ENCODE measurements around the gene SH2D4B. TPM values are rescaled to one million over a fixed set of nuclear protein-coding genes. Genes with fewer than 3 reads are reported as not detected.

SH2D4B gene
- total RNA-seq, 1 donor from 2014 or later = 0.43 TPM

DNA sequence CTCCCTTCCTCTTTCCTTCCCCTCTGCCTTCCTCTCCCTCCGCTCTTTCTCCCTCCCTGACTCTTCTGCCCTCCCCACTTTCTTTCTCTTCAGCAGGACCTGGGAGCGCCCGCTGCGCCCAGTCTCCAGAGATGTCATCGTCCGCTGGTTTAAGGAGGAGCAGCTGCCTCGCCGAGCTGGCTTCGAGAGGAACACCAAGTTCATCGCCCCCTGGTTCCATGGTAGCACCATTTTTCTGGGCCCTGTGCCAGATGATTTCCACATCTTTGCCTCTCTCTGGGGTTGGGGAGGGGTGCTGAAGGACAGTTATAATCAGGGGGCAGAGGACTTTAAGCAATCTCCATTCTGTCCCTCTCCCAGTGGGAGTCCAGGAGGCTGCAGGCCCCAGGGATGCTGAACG lies 71.6 kb downstream of the SH2D4B start:
- TF ChIP-seq CTCF (IDR thresholded peaks at IDR 0.05) = no peak
- no peaks in the 10 kb centered on the region for H3K27me3 ChIP-seq
- intact Hi-C loops (cut with DNase I) = no loop called here
- no peaks in the 10 kb centered on the region for H3K36me3 ChIP-seq
- no peak for ATAC-seq
- no peaks in the 10 kb centered on the region for H3K9me3 ChIP-seq
- H3K4me1 ChIP-seq = no peaks in the 10 kb centered on the region
- DNase-seq = no peak
- H3K4me3 ChIP-seq = no peak overlapping the region
- H3K27ac ChIP-seq = no peak overlapping the region

GRCh38 chr10:80611481-80612185 lies 73.9 kb downstream of the SH2D4B start:
- H3K36me3 ChIP-seq = no peaks in the 10 kb centered on the region

DNA sequence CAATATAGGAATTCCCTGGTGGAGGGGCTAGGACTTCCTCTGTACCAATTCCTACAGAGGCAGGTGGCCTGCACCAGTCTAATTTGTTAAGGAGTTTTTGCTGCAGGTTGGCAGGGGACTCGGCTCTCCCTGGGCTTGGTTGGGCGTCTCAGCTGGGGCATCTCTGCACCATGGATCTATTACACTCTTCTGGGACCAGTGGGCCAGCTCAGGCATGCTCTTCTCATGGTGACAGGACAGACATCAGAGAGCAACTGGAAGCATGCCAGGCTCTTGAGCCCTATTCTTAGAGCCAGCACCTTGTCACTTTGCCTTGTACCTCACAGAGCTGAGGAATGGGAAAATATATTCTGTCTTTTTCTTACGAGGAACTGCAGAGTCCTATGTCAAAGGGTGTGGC lies 74.6 kb downstream of the SH2D4B start:
- DNase-seq = no peak

More at GRCh38 chr10:80611481-80612185, 73.9 kb downstream of the SH2D4B start:
- Histone ChIP-seq H3K9me3 (no peaks in the 10 kb centered on the region), H3K27me3 (no peaks in the 10 kb centered on the region), H3K27ac (no peak overlapping the region), H3K4me1 (no peaks in the 10 kb centered on the region), H3K4me3 (no peak overlapping the region)
- intact Hi-C loops (cut with DNase I) = no loop called here
- TF ChIP-seq CTCF (IDR thresholded peaks at IDR 0.05) = no peak
- no peak for DNase-seq
- no peak for ATAC-seq

GRCh38 chr10:80613466-80614170 lies 75.9 kb downstream of the SH2D4B start:
- no peaks in the 10 kb centered on the region for H3K4me1 ChIP-seq
- no peak for TF ChIP-seq CTCF (IDR thresholded peaks at IDR 0.05)
- H3K36me3 ChIP-seq = no peaks in the 10 kb centered on the region
- H3K27ac ChIP-seq = no peak overlapping the region
- ATAC-seq (no peak), DNase-seq (no peak)
- no peaks in the 10 kb centered on the region for H3K27me3 ChIP-seq
- intact Hi-C loops (cut with DNase I) = no loop called here
- H3K4me3 ChIP-seq = no peak overlapping the region
- no peaks in the 10 kb centered on the region for H3K9me3 ChIP-seq

More for the DNA sequence above, 74.6 kb downstream of the SH2D4B start:
- H3K9me3 ChIP-seq = no peaks in the 10 kb centered on the region
- ATAC-seq = no peak
- no peak overlapping the region for H3K4me3 ChIP-seq
- intact Hi-C loops (cut with DNase I) = no loop called here
- H3K36me3 ChIP-seq = no peaks in the 10 kb centered on the region
- H3K27me3 ChIP-seq = no peaks in the 10 kb centered on the region
- no peaks in the 10 kb centered on the region for H3K4me1 ChIP-seq
- TF ChIP-seq CTCF (IDR thresholded peaks at IDR 0.05) = no peak
- H3K27ac ChIP-seq = no peak overlapping the region

GRCh38 chr10:80614576-80615416 lies 77.1 kb downstream of the SH2D4B start:
- intact Hi-C loops (cut with DNase I) = no loop called here
- ATAC-seq (no peak), DNase-seq (no peak)
- Histone ChIP-seq H3K9me3 (no peaks in the 10 kb centered on the region), H3K27ac (no peak overlapping the region), H3K4me3 (no peak overlapping the region), H3K36me3 (no peaks in the 10 kb centered on the region), H3K27me3 (no peaks in the 10 kb centered on the region), H3K4me1 (no peaks in the 10 kb centered on the region)
- no peak for TF ChIP-seq CTCF (IDR thresholded peaks at IDR 0.05)

Data from upper lobe of right lung (tissue), 1 donor.